GM12864 (cell line): ENCODE measurements around the gene LRRC34.

Experiments used
- DNase-seq: peaks from one replicate; pipeline ENCODE4 v3.0.0-alpha.2; 2011; ENCODE audit warnings: low read depth
- H3K4me3 ChIP-seq: 2 replicates; pipeline ENCODE4 v1.5.1; 2011; ENCODE audit warnings: mild to moderate bottlenecking, low read depth, low read length, control low read depth
- TF ChIP-seq, protein P1 (sequence below): IDR thresholded peaks from 2 replicates; pipeline ENCODE4 v1.5.1; 2011; ENCODE audit warnings: low read depth, mild to moderate bottlenecking, moderate library complexity, low read length, control low read depth, inconsistent platforms; ENCODE audit errors: missing control alignments

The LRRC34 gene

GRCh38 chr3:169780742-169781141, 32.0 kb downstream of the LRRC34 start:
- no peak for DNase-seq
- H3K4me3 ChIP-seq, result no peak overlapping the region
- TF ChIP-seq, protein P1, sequence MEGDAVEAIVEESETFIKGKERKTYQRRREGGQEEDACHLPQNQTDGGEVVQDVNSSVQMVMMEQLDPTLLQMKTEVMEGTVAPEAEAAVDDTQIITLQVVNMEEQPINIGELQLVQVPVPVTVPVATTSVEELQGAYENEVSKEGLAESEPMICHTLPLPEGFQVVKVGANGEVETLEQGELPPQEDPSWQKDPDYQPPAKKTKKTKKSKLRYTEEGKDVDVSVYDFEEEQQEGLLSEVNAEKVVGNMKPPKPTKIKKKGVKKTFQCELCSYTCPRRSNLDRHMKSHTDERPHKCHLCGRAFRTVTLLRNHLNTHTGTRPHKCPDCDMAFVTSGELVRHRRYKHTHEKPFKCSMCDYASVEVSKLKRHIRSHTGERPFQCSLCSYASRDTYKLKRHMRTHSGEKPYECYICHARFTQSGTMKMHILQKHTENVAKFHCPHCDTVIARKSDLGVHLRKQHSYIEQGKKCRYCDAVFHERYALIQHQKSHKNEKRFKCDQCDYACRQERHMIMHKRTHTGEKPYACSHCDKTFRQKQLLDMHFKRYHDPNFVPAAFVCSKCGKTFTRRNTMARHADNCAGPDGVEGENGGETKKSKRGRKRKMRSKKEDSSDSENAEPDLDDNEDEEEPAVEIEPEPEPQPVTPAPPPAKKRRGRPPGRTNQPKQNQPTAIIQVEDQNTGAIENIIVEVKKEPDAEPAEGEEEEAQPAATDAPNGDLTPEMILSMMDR, result no peak

DNA sequence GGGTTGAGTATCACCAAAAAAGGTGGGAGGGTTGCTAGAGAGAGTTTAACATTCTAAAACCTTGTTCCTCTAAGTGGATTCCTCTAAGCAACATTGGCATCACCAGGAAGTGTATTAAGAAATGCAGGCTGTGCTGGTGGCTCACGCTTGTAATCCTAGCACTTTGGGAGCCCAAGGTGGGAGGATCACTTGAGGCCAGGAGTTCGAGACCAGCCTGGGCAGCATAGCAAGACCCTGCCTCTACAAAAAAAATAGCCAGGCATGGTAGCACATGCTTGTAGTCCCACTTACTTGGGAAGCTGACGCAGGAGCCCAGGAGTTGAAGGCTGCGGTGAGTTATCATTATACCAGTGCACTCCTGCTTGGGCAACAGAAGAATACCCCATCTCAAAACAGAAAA, 34.9 kb downstream of the LRRC34 start:
- no peak for DNase-seq
- TF ChIP-seq, protein P1, result no peak
- no peak overlapping the region for H3K4me3 ChIP-seq

DNA sequence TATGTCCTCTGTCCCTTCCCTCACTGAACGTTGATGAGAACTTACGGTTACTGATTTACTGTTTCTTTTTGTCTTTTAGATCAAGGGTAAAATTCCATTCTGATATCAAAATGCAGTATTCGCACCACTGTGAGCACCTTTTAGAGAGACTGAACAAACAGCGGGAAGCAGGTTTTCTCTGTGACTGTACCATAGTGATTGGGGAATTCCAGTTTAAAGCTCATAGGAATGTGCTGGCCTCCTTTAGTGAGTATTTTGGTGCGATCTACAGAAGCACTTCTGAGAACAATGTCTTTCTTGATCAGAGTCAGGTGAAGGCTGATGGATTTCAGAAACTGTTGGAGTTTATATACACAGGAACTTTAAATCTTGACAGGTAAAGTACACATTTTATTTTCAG, 38.5 kb downstream of the LRRC34 start:
- DNase-seq, result no peak
- TF ChIP-seq, protein P1, result no peak
- H3K4me3 ChIP-seq, result peak overlapping the region; percentile 76

DNA sequence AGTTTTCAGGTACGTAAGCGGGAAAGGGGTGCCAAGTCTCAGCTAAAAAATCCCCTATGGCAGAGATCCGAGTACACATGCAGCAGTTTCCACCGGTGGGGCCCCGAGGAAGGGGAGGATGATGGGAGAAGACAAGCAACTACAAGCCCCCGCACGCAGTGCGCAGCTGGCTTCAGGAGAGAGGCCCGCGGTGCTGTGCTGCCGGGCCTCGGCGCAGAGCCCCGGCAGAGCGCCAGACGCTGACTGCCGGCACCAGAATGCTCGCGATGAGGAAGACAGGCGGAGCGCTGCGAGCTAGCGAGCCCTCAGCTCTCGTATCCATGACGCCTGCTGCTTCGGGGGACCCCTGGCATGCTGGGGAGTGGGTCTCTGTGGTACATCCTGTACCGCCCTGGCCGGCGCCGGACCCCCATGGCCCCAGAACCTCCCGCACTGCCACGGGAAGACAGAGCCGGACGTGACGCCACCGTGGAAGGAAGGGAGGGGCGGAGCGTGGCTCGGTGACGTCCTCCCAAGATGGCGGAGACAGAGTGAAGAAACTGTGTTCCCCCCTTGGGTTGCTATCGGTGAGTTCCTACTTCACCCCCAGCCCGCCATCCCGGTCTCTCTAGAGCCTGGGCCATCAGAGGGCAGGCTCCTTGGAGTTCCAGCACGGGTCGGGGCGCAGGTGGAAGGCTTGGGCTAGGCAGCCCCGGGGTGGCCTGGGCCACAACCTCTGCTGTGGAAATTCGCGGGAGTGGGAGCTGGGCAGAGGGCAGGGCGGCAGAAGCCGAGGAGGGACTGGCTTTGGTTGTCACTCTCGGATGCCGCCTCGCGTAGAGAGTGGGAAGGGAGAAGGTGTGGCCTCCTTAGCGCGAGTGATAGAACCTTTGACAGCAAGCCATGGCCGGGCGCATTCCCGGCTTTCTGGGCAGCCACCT, 39.5 kb downstream of the LRRC34 start, which contains the start of gene MYNN:
Gene MYNN, plus strand, starts transcription at position 500 of the 920 bp plus-strand sequence. CDS start 900 bp downstream, outside the sequence.
- peak; percentile 77 for DNase-seq
- peak within 1 kb of the TSS; percentile 76 for H3K4me3 ChIP-seq
- TF ChIP-seq, protein P1, result peak; percentile 3

DNA sequence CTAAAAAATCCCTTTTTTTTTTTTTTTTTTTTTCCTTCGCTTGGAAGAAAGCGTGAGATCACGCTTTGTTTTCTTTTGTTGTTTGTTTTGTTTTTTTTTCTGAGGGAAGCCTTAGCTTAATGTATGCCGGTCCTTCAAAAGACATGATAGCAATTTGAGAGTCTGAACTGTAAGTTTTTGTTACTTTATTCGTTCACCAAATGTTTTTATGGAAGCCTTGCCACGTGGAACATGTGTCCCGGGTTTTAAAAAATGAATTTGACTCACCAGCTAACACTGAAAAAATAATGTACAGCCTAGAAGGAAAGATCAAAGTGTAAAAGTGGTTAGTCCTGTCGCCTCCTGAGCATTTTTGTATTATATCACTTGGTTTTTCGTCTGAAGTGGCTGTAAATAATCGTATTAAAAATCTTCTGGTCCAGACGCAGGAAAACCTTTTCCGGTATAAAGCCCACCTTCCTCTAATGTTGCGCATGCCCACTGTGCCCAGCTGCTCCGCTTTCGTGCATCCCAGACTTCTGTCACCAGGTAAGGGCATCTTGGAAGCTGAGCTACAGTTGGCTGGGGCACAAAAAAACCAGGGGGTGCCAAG, 40.3 kb downstream of the LRRC34 start:
- no peak for DNase-seq

GRCh38 chr3:169771497-169772304, 41.0 kb downstream of the LRRC34 start:
- no peak for DNase-seq
- H3K4me3 ChIP-seq, result peak overlapping the region; percentile 76
- TF ChIP-seq, protein P1, result no peak

More for the DNA sequence above, 40.3 kb downstream of the LRRC34 start:
- peak overlapping the region; percentile 76 for H3K4me3 ChIP-seq
- TF ChIP-seq, protein P1, result no peak
